SK-N-SH treated with all-trans-retinoic acid at 6 μM for 48 hours (cell line): ENCODE data around the gene FLYWCH2.

Source experiments
- ATAC-seq: fragments of 200-7000 bp; cut with Tn5 transposase; 3 replicates; pipeline ENCODE4 v1.9.1; 2020; ENCODE audit warnings: mild to moderate bottlenecking, moderate library complexity
- BACH2 ChIP-seq: fragments of 250-450 bp; sonication (Bioruptor Pico); IDR thresholded peaks from 2 replicates; pipeline ENCODE4 v1.9.0; 2021; ENCODE audit warnings: mild to moderate bottlenecking, borderline replicate concordance
- CSDC2 ChIP-seq: fragments of 250-450 bp; sonication (Bioruptor Pico); IDR thresholded peaks from 2 replicates; pipeline ENCODE4 v1.5.0; 2020; ENCODE audit warnings: mild to moderate bottlenecking, moderate library complexity
- ESRRG ChIP-seq: fragments of 250-450 bp; sonication (Bioruptor Pico); IDR thresholded peaks from 2 replicates; pipeline ENCODE4 v1.6.1; 2021; ENCODE audit warnings: mild to moderate bottlenecking
- GLIS3 ChIP-seq: fragments of 250-450 bp; sonication (Bioruptor Pico); IDR thresholded peaks from 2 replicates; pipeline ENCODE4 v1.5.0; 2020; ENCODE audit warnings: mild to moderate bottlenecking, moderate library complexity
- ISL1 ChIP-seq: fragments of 250-450 bp; sonication (Bioruptor Pico); IDR thresholded peaks from 2 replicates; pipeline ENCODE4 v2.1.2; 2022; ENCODE audit warnings: mild to moderate bottlenecking, moderate library complexity
- OSR1 ChIP-seq: fragments of 250-450 bp; sonication (Bioruptor Pico); IDR thresholded peaks from 2 replicates; pipeline ENCODE4 v1.8.0; 2022; ENCODE audit warnings: moderate library complexity, mild to moderate bottlenecking, inconsistent platforms
- PPARA ChIP-seq: fragments of 250-450 bp; sonication (Bioruptor Pico); IDR thresholded peaks from 2 replicates; pipeline ENCODE4 v1.5.0; 2020; ENCODE audit warnings: mild to moderate bottlenecking, borderline replicate concordance
- SNAI2 ChIP-seq: fragments of 250-450 bp; sonication (Bioruptor Pico); IDR thresholded peaks from 2 replicates; pipeline ENCODE4 v1.5.0; 2020; ENCODE audit warnings: mild to moderate bottlenecking, moderate library complexity
- TCF4 ChIP-seq: fragments of 250-450 bp; sonication (Bioruptor Pico); IDR thresholded peaks from 2 replicates; pipeline ENCODE4 v1.8.0; 2021; ENCODE audit warnings: mild to moderate bottlenecking, moderate library complexity, borderline replicate concordance
- TOX ChIP-seq: fragments of 250-450 bp; sonication (Bioruptor Pico); IDR thresholded peaks from 2 replicates; pipeline ENCODE4 v1.8.0; 2021; ENCODE audit warnings: mild to moderate bottlenecking, moderate library complexity, borderline replicate concordance
- ZC3H10 ChIP-seq: fragments of 250-450 bp; sonication (Bioruptor Pico); IDR thresholded peaks from 2 replicates; pipeline ENCODE4 v1.5.1; 2021; ENCODE audit warnings: mild to moderate bottlenecking, moderate library complexity
- ZFP3 ChIP-seq: fragments of 250-450 bp; sonication (Bioruptor Pico); IDR thresholded peaks from 2 replicates; pipeline ENCODE4 v1.5.0; 2020; ENCODE audit warnings: mild to moderate bottlenecking, moderate library complexity
- ZNF565 ChIP-seq: fragments of 450-650 bp; formaldehyde crosslinking; conservative IDR thresholded peaks from 2 replicates; pipeline ENCODE4 v1.5.0; 2020; ENCODE audit warnings: low read depth, mild to moderate bottlenecking, moderate library complexity
- ZNF70 ChIP-seq: fragments of 450-650 bp; formaldehyde crosslinking; IDR thresholded peaks from 2 replicates; pipeline ENCODE4 v1.5.0; 2020; ENCODE audit warnings: mild to moderate bottlenecking, moderate library complexity
- ZNF8 ChIP-seq: fragments of 450-650 bp; formaldehyde crosslinking; IDR thresholded peaks from 2 replicates; pipeline ENCODE4 v1.5.0; 2020; ENCODE audit warnings: mild to moderate bottlenecking, moderate library complexity
- TF ChIP-seq, protein P1 (sequence below): fragments of 250-450 bp; sonication (Bioruptor Pico); IDR thresholded peaks from 2 replicates; pipeline ENCODE4 v1.8.0; 2020; ENCODE audit warnings: mild to moderate bottlenecking, moderate library complexity, borderline replicate concordance
- TF ChIP-seq, protein P2 (sequence below): fragments of 250-450 bp; sonication (Bioruptor Pico); IDR thresholded peaks from 2 replicates; pipeline ENCODE4 v1.5.1; 2021; ENCODE audit warnings: mild to moderate bottlenecking, moderate library complexity
- TF ChIP-seq, protein P3 (sequence below): fragments of 250-450 bp; sonication (Bioruptor Pico); IDR thresholded peaks from 2 replicates; pipeline ENCODE4 v1.5.0; 2020; ENCODE audit warnings: mild to moderate bottlenecking, moderate library complexity
- TF ChIP-seq, protein P4 (sequence below): fragments of 250-450 bp; sonication (Bioruptor Pico); IDR thresholded peaks from 2 replicates; pipeline ENCODE4 v1.5.1; 2020; ENCODE audit warnings: low read depth, mild to moderate bottlenecking, moderate library complexity
- TF ChIP-seq, protein P5 (sequence below): fragments of 250-450 bp; sonication (Bioruptor Pico); IDR thresholded peaks from 2 replicates; pipeline ENCODE4 v1.8.0; 2021; ENCODE audit warnings: low read depth, mild to moderate bottlenecking, moderate library complexity, borderline replicate concordance

Gene FLYWCH2

DNA sequence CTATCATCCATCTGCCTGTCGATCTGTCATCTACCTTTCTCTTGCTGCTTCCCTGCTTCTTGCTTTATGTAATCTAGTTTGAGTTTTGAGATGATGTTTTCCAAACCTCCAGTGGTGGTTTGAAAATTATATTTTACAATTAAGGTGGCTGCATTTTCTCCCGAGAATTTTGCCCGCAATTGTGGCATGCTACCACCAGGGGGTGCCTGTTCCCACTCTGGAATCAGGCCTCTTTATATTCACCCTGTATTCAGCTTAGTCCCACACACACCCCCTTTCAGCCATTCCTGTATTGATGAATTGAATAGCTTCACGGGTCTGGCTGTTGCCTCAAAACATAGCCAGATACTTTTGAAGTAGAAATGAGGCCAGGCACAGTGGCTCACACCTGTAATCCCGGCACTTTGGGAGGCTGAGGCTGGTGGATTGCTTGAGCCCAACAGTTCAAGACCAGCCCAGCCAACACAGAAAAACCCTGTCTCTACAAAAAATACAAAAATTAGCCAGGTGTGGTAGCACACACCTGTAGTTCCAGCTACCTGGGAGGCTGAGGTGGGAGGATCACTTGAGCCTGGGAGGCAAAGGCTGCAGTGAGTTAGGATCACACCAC lies 28.2 kb upstream of the FLYWCH2 start:
- ATAC-seq, result no peak
- TF ChIP-seq ZC3H10 (CRISPR knock-in tag) (no peak), TCF4 (CRISPR knock-in tag) (no peak), ISL1 (CRISPR knock-in tag) (no peak), ZNF70 (no peak), ZFP3 (CRISPR knock-in tag) (no peak), SNAI2 (no peak), GLIS3 (CRISPR knock-in tag) (no peak), CSDC2 (CRISPR knock-in tag) (no peak), OSR1 (CRISPR knock-in tag) (no peak), ZNF8 (CRISPR knock-in tag) (no peak)
- TF ChIP-seq, protein P1, sequence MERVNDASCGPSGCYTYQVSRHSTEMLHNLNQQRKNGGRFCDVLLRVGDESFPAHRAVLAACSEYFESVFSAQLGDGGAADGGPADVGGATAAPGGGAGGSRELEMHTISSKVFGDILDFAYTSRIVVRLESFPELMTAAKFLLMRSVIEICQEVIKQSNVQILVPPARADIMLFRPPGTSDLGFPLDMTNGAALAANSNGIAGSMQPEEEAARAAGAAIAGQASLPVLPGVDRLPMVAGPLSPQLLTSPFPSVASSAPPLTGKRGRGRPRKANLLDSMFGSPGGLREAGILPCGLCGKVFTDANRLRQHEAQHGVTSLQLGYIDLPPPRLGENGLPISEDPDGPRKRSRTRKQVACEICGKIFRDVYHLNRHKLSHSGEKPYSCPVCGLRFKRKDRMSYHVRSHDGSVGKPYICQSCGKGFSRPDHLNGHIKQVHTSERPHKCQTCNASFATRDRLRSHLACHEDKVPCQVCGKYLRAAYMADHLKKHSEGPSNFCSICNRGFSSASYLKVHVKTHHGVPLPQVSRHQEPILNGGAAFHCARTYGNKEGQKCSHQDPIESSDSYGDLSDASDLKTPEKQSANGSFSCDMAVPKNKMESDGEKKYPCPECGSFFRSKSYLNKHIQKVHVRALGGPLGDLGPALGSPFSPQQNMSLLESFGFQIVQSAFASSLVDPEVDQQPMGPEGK (CRISPR knock-in tag), result no peak
- TF ChIP-seq, protein P2, sequence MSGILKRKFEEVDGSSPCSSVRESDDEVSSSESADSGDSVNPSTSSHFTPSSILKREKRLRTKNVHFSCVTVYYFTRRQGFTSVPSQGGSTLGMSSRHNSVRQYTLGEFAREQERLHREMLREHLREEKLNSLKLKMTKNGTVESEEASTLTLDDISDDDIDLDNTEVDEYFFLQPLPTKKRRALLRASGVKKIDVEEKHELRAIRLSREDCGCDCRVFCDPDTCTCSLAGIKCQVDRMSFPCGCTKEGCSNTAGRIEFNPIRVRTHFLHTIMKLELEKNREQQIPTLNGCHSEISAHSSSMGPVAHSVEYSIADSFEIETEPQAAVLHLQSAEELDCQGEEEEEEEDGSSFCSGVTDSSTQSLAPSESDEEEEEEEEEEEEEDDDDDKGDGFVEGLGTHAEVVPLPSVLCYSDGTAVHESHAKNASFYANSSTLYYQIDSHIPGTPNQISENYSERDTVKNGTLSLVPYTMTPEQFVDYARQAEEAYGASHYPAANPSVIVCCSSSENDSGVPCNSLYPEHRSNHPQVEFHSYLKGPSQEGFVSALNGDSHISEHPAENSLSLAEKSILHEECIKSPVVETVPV, result no peak
- TF ChIP-seq, protein P3, sequence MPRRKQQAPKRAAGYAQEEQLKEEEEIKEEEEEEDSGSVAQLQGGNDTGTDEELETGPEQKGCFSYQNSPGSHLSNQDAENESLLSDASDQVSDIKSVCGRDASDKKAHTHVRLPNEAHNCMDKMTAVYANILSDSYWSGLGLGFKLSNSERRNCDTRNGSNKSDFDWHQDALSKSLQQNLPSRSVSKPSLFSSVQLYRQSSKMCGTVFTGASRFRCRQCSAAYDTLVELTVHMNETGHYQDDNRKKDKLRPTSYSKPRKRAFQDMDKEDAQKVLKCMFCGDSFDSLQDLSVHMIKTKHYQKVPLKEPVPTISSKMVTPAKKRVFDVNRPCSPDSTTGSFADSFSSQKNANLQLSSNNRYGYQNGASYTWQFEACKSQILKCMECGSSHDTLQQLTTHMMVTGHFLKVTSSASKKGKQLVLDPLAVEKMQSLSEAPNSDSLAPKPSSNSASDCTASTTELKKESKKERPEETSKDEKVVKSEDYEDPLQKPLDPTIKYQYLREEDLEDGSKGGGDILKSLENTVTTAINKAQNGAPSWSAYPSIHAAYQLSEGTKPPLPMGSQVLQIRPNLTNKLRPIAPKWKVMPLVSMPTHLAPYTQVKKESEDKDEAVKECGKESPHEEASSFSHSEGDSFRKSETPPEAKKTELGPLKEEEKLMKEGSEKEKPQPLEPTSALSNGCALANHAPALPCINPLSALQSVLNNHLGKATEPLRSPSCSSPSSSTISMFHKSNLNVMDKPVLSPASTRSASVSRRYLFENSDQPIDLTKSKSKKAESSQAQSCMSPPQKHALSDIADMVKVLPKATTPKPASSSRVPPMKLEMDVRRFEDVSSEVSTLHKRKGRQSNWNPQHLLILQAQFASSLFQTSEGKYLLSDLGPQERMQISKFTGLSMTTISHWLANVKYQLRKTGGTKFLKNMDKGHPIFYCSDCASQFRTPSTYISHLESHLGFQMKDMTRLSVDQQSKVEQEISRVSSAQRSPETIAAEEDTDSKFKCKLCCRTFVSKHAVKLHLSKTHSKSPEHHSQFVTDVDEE (CRISPR knock-in tag), result no peak

DNA sequence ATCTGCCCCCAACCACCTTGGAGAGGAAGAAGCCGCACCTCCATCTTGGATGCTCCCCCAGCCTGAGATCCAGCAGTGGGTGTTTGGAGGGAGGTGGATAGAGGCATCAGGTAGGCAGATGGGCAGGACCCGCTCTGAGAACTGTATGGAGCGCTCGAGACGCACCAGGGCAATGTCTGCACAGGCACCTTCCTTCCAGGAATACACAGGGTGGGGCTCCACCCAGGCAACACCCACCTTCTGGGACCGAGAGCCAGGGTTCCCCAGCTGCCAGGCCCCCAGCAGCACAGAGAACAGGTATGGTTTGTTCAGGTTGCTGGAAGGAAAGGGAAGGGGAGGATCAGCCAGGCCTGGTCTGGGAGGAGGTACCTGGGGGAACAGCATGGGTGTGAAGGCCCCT lies 27.5 kb upstream of the FLYWCH2 start:
- ATAC-seq, result no peak
- TF ChIP-seq ISL1 (CRISPR knock-in tag), result no peak
- no peak for TF ChIP-seq ZNF70
- no peak for TF ChIP-seq ZNF565
- TF ChIP-seq, protein P4, sequence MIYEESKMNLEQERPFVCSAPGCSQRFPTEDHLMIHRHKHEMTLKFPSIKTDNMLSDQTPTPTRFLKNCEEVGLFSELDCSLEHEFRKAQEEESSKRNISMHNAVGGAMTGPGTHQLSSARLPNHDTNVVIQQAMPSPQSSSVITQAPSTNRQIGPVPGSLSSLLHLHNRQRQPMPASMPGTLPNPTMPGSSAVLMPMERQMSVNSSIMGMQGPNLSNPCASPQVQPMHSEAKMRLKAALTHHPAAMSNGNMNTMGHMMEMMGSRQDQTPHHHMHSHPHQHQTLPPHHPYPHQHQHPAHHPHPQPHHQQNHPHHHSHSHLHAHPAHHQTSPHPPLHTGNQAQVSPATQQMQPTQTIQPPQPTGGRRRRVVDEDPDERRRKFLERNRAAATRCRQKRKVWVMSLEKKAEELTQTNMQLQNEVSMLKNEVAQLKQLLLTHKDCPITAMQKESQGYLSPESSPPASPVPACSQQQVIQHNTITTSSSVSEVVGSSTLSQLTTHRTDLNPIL, result no peak
- TF ChIP-seq ZC3H10 (CRISPR knock-in tag), result no peak
- TF ChIP-seq TCF4 (CRISPR knock-in tag), result no peak
- no peak for TF ChIP-seq CSDC2 (CRISPR knock-in tag)
- TF ChIP-seq, protein P5, sequence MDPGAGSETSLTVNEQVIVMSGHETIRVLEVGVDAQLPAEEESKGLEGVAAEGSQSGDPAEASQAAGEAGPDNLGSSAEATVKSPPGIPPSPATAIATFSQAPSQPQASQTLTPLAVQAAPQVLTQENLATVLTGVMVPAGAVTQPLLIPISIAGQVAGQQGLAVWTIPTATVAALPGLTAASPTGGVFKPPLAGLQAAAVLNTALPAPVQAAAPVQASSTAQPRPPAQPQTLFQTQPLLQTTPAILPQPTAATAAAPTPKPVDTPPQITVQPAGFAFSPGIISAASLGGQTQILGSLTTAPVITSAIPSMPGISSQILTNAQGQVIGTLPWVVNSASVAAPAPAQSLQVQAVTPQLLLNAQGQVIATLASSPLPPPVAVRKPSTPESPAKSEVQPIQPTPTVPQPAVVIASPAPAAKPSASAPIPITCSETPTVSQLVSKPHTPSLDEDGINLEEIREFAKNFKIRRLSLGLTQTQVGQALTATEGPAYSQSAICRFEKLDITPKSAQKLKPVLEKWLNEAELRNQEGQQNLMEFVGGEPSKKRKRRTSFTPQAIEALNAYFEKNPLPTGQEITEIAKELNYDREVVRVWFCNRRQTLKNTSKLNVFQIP (CRISPR knock-in tag), result no peak
- TF ChIP-seq SNAI2, result no peak
- TF ChIP-seq TOX (CRISPR knock-in tag), result no peak
- no peak for TF ChIP-seq BACH2 (CRISPR knock-in tag)
- no peak for TF ChIP-seq ZNF8 (CRISPR knock-in tag)
- TF ChIP-seq GLIS3 (CRISPR knock-in tag), result no peak
- no peak for TF ChIP-seq ESRRG (CRISPR knock-in tag)
- TF ChIP-seq ZFP3 (CRISPR knock-in tag), result no peak
- TF ChIP-seq PPARA, result no peak
- TF ChIP-seq, protein P2, result no peak
- TF ChIP-seq, protein P1 (CRISPR knock-in tag), result no peak
- no peak for TF ChIP-seq OSR1 (CRISPR knock-in tag)
- TF ChIP-seq, protein P3 (CRISPR knock-in tag), result no peak
